HG02884 (cell line): Measurements from ENCODE around the gene HIVEP3.

Experiments used
- ATAC-seq: cut with Tn5 transposase; IDR thresholded peaks from one replicate; pipeline ENCODE4 v1.9.1; 2021; ENCODE audit warnings: mild to moderate bottlenecking, moderate library complexity; ENCODE audit not compliant: unreplicated experiment

The HIVEP3 gene

DNA sequence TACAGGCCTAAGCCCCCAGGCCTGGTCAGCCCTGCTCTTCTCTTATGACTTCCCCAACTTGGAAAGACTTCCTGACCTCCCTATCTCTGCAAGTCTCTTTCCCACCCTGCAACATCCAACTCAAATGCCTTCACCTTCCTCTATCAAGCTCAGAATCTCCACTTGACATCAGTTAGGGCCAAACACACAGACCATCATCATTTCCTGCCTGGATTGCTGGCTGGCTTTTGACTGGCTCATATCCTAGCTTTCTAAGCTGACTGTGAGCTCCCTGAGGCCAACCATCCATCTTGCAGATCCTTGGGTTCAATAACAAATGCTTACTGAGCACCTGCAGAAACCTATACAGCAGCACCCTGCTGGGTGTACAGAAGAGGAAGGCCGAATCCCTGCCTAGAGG, 296.9 kb downstream of the HIVEP3 start:
- no peak for ATAC-seq

DNA sequence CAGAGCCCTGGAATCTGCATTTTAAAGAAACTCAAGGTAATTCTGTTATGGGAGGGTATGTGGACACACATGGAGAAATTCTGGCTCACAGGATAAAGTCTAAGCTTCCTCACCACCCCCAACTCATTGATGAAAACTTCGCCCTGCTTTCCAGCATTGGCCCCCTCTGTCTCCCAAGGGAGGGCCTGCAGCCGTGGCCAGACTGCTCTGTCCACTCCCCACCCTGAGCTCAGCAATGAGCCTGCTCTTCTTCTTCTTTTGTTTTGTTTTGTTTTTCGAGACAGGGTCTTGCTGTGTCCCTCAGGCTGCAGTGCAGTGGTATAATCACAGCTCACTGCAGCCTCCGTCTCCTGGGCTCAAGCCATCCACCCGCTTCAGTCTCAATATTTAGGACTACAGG, 297.5 kb downstream of the HIVEP3 start:
- ATAC-seq = no peak

DNA sequence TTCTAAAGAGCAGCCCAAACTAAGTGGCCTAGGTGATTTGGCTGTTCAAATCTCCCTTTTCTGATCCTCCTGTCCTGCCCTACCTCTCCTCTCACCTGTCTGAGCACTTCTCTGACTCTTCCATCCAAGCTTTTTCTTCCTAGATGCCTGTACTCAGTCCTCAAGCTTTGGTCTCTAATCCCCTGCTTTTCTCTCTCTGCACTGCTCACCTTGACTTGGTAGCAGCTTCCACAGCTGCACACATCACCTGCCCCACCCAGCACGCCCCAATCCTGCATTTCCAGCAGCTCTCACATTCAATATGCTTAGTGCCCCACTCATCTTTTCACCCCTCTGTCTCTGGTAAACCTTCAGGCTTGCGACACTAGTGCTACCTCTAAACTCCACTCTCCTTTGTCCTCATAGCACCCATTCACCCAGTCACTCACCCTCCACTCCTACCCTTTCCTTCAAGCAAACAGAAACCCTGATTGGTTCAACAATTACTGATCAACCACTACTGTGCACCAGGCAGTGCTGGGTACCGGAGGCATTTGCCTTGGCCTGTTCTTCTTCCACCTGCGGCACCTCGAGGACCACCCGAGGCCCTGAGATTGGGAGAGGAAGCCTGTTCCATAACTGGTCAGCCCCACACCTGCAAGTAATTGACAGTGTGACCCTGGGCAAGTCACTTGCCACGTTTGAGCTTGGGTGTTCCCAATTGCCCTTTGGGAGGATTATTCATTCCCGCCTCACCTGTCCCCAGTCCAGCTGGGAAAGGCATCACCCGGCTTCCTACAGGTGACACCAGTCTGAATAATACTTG, 298.2 kb downstream of the HIVEP3 start:
- ATAC-seq = no peak

DNA sequence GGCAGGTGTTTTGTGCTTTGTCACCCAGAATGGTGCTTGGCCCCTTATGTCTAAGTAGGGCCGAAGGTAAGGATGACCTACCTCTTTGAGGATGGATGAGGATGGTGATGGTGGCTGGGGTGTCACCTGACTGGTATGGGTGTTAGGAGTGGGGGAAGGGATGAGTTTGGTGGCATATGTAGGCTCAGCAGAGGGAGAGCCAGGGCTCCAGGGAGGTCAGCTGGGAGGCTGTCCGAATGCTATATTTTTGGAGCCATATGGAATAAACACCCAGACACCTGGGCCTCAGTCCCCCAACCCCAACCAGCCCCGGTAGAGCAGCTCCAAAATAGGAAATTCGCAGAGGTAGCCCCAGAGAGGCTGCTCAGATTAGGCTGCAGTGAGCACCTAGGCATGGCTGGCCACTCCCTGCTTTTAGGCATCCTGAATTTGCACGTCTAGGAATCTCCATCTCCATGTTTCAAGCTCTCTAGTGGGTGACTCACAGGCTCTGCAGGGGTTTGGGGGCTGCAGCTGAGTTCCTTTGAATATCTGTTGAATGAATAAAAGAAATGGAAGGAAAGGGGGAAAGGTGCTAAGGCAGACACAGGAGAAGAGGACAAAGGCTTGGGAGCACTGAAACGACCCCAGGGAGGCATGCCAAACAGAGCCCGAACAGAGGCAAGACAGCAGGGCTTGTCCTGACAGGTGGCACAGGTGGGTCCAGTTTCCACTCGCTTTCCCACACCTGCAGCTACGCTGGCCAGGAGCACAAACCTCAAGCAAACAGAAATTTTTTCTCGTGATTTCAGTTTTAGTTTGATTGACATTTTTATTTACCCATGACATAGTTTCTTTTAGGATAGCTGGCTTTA, 299.0 kb downstream of the HIVEP3 start:
- ATAC-seq = no peak

DNA sequence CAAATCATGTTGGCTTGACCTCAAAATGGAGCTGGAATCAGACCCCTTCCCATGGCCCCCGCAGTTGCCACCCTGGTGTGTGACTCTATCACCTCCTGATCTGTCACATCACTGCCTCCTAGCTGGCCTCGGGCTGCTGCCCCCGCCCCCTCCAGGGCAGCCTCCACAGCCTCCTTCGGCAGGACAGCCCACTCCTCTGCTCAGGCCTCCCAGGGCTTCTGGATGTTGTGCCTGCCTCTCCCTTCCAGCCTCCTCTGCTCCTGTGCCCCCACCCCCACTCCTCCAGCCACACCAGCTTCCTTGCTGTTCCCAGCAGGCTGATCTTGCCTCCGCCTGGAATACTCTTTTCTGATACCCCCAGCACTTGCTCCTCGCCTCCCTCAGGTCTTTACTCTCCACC, 299.9 kb downstream of the HIVEP3 start:
- no peak for ATAC-seq

DNA sequence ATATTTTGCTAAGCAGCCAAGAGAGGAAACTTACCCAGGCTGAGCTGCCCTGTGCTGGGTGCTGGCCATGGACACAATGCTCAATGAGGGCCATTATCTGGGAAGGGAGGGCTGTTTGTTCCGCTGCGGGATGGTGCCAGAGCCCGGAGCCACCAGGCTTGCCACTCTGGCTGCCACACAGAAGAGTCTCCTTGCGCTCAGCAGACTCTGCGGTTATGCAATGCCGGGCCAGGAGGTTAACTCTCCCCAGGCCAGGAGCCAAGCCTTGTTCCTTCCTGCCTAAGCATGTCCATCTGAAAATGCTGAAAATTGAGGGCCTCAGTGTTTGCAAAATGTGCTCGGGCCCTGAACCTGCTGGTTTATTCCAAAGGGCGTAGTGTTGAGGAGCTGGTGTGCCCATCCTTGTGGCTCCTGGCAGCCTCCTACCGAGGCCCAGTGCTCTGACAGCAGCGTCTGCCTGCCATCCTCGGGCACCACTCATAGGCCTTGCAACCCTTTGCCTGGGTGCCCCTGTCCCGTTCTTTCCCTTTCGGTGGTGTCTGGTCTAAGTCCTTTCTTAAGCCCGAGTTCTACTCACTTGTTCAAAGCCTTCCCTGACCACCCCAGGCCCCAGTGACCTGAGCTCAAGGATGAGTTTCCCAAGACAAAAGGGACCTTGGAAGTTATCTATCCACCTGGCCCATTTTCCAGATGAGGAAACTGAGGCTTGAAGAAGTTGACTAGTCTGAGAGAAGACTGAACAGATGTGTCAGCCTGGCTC, 300.5 kb downstream of the HIVEP3 start:
- ATAC-seq = no peak

DNA sequence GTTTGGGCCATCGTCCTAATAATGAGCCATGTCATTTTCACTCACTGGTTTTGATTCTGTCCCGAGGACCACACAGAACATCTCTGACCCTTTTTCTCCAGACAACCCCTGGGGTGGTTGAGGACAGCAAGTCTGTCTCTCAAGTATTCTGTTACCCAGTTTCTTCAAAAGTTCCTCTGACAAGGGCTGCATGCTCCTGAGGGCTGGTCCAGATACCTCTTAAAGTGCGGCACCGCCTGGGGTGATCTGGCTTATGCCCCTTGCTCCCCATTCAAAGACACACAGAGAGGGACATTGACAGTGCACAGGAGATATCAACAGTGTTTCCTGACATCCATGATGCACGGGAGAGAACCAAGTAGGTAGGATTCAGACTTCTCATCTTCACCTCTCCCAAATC, 301.4 kb downstream of the HIVEP3 start:
- ATAC-seq = no peak

DNA sequence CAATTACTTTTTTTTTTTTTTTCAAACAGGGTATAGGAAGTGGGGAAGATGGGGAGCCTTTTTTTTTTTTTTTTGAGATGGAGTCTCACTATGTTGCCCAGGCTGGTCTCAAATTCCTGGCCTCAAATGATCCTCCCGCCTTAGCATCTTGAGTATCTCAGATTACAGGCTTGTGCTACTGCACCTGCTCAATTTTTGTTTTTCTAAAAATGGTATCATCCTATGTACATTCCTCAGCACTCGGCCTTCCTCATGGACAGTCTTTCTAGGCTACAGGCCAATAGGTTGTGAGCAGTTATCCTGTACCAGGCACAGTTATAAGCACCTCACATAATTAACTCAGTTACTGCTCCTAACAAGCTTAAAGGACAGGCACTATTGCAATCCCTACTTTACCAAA, 302.2 kb downstream of the HIVEP3 start:
- ATAC-seq = no peak

DNA sequence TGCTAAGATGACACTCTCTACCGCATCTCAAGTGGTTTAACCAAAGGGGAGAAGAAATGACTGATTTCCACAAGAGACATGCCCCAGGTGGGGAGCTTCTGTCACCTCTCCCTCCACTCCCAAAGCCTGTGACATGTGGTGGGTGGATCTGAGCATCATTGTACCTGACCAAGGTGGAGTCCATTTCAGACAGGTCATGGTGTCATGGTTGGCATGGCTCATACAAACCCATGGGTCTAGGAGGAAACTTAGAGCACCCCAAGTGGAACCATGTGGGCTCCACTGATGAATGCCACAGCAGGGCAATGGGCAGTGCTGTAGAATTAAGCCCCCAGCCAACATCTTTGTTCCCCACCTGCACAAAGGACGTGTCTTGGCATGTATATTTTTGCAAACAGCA, 302.7 kb downstream of the HIVEP3 start:
- ATAC-seq = no peak

DNA sequence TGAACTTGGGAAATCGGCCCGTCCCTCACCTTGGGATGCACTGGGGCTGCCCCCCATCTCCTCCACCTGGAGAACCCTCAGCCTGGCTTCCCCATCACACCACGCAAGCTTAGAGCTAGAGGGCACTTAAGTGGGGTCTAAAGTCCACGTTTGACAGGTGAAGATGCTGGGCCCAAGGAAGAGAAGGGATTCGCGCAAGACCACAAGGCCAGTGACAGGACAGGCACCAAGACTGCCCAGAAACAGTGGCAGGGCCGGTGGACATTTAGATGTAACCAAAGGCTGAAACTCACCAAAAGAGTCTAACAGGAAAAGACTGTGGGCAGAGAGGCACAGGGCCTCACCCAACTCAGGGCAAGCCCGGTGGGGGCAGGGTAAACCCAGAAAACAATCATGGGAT, 303.4 kb downstream of the HIVEP3 start:
- no peak for ATAC-seq

DNA sequence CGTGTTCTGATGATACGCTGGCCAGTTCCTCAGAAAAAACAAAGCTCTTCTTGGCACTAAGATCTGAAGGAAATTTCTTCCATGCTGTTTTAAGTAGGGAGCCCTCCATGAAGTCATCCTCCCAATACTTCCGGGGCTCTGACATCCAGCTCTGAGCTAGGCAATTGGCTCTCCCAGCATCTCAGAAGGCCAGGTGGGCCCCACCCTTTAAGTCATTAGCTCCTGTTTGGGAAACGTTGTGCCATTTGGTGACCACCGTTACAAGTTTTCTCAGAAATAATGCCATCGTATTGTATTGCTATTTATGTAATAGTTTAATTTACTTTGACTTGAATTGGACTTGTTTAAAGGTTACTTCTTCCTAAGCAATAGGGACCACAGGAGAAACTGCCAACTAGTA, 303.9 kb downstream of the HIVEP3 start:
- ATAC-seq = no peak

DNA sequence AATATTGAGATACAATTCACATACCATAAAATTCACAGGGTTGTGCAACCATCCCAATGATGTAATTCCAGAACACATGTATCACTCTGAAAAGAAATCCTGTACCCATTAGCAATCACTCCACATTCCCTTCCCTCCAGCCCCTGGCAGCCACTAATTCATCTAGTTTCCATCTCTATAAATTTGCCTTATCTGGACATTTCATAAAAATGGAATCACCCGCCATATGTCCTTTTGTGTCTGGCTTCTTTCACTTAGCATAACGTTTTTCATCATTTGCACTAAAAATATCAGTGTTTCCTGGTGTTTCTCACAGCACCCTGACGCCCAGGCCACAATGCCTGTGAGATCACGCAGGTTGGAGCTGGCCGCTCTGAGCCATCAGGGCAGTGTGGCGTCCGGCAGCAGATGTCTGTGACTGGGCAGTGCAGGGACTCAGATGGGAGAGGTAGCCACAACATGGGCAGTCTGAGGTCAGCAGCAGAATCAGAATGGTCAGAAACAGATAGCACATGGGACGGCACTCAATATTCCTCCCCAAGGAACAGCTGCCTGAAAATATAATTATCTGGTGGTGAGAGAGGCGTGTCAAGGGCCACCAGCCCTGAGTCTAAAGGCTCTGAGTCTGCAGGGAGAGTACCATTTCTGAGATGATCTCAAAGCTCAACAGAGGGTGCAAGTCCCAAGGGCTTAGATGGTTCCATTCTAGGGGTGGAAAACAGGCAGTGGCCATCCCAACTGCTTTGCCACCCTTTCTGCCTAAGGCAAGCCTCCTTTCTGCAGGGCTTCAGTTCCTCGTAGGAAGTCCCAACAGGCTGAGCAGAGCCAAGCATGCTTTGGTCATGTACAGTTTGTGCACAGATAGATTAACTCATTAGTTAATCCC, 304.8 kb downstream of the HIVEP3 start:
- ATAC-seq = no peak

DNA sequence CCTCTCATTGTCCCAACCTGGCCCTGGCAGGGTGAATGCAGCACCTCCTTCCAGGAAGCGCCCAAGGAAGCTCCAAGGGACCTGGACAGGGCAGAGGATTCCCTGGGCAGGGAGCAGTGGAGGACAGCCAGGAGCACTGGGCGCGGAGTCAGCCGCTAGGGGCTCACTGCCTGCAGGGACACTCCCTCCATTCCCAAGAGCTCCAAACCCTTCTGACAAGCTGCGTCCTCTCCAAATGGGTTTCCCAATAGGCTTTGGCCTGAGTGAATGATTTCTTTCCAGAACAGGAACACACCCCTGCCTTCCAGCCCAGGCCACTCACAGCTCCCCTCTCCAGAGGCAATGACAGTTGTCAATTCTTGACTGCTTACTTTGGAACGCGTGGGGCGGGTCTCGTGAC, 305.8 kb downstream of the HIVEP3 start:
- no peak for ATAC-seq

DNA sequence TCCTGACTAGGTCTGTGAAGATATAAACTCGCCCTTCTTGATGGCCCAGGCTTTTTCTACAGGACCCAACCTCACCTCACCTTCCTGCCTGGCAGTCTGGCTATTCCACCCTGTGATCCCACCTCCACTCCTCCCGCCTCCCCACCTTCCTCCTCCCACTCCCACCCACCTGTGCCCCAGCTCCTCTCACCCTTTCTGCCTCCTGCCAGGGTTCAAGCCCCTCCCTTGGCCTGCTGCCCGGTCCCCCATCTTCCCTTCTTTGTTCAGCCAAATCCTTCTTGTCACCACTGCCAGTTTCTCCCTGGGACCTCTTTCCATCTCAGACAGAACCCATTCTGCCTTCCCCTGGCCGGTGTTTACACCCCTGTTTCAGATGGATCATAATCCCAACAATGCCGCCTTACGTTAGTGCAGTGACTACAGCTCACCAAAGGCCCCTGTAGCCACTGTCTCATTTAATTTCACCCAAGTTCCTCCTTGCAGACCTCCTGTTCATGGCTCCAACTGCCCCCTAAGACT, 306.7 kb downstream of the HIVEP3 start:
- no peak for ATAC-seq

DNA sequence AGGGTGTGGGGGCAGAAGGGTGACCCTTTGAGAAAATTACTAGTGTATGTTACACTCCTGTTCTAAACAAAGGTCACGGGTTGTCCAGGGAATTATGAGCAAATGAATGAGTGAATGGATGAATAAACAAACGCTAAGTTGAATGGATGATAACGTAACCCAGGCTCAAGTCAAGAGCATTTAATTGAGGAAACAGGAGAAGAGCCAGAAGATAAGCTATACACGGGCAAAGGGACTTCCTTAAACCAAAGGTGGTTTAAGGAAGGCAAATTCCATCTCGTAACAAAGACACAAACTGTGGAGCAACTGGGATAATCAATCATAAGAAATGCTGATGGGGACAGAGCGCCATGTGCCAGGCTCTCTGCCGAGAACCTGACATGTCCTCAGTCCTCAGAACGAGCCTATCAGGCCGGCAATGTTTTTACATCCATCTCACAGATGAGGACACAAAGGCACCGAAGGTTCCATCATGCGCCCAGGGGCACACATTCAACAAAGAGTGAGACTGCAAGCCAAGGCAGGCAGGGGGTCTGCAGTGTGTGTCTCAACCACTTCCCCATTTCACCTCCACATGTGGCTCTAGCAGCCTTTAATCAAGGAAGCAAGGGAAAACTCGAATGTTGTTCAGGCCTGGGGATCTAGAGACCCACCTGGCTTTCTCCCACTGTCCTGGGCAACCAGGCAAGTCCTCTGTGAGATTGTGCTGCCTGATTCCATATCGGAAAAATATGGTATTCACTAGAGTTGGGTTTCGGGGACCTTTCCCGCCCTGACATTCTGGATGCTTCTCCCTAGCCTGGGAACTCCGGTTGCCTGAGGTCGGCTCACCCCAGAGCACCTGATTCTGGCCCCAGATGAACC, 307.4 kb downstream of the HIVEP3 start:
- no peak for ATAC-seq

DNA sequence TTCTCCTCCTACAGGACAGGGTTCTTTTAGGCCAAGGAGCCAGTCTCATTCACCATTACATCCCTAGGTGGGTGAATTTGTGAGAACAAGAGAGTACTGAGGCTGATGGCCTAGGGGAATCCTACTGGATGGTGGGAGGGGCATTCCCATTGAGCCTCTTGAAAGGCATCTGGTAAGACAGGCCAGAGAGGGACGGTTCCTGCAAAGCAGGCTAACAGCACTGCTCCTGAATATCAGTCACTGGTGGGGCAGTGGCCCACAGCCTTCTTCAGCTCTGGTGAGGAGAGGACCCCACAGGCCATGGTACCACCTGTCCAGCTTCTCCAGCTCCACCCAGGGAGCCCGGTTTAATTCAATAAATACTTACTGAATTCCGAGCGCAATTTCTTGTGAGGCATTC, 308.4 kb downstream of the HIVEP3 start:
- no peak for ATAC-seq

DNA sequence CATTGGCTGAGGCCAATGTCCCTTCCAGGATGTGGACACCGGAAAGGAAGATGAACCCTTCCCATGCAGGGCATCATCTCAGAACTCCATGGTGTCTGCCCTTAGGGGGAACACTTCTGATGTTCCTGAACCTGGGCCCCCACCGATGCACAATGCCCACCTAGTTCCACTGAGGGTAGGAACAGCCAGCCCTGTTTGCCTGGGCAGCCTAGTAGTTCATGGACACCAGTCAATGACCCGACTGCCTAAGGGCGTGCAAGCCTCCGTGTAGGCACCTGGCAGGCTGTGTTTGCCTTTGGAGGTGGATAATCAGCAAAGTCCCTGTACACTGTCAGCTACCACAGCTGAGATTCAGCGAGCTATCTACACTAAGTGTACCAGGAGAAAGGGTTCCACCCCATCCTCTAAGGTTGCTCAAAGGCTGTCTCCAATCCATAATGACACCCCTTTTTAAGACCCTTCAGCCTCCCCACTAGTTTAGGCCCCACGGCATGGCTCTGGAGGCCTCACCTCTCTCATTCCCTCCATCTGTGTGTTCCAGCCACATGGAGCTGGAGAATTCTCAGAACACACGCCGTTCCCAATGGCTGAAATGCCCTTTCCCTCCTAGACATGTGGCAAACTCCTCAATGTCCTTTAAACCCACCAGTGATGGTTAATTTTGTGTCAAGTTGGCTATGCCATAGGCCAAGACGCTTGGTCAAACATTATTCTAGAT, 309.4 kb downstream of the HIVEP3 start:
- ATAC-seq = no peak

DNA sequence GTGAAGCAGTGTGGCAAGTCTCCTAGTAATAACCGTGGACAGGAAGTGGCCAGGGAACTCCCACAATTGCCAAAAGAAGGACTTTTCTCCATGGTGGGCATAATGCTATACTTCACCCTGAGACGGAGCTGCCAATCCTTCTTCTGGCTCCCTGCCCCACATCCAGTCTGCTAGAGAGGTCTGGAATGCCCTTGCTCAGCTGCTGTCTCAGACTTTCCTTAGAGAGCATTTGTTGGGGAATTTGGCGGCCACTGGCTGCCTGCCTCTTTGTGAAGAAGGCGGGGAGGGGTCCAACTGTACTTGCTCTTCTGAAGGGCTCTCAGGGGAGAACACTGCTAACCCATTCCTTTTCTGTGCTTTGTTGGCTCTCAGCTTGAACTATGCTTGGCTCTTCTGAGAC, 310.5 kb downstream of the HIVEP3 start:
- no peak for ATAC-seq

DNA sequence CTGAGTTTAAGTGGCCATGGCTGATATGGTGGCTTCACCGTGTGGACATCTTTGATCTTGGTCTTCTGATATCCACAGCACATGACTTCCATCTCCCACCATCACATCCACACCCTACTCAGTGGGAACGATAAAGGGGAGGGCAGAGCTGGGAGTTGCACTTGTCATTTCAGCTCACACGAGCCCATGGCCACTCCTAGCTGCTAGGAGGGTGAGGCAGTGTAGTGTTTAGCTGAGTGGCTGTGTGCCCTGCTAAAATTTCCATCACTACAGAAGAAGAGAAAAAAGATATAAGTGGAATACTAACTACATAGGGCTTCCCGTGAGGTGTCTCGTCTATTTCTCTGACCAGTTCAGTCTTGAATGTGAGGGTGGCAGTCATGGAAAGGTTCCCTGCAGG, 310.9 kb downstream of the HIVEP3 start:
- no peak for ATAC-seq
